ENCODE results near the gene BMPR1A. TPM values are rescaled to one million over a fixed set of nuclear protein-coding genes. Genes with fewer than 3 reads are reported as not detected.
A peak's percentile ranks its signal among the peaks of the same experiment; 100 is the strongest.

BMPR1A gene
- total RNA-seq, 1 experiment from 2014 or later = 42.6 TPM

- no peak for TF ChIP-seq CTCF (IDR thresholded peaks at IDR 0.05 in 2 of 3, conservative IDR thresholded peaks at IDR 0.05 in 1 of 3; ENCODE audit: borderline replicate concordance in 1 of 3, insufficient read depth in 1 of 3, low read depth in 2 of 3, low read length in 2 of 3)
- no peak for TF ChIP-seq RAD21 (IDR thresholded peaks at IDR 0.05; ENCODE audit: low read depth)
- TF ChIP-seq ZBTB33 (IDR thresholded peaks at IDR 0.05; ENCODE audit: extremely low read depth, insufficient replicate concordance, low read length) = no peak
Observed at GRCh38 chr10:86708783-86709380, 47.5 kb upstream of the BMPR1A start (continued).

GRCh38 chr10:86709396-86710185 is 46.8 kb upstream of the BMPR1A start:
- BruUV-seq (replicated peaks) = no TSS peak
- peak overlapping the region; percentile 99; the same call in 1 of the 2 replicates for H3K4me2 ChIP-seq (ENCODE audit: low read length)
- H3K9me2 ChIP-seq (ENCODE audit: insufficient read depth) = no peaks in the 10 kb centered on the region
- H3K4me1 ChIP-seq (ENCODE audit: control insufficient read depth in 1 of 2, insufficient read depth in 2 of 2, low read length in 2 of 2) = peaks cover 8 to 19% of the 10 kb centered on the region in 2 experiments; a peak in 3 of 4 replicates
- CTCF ChIA-PET = no interaction called here
- H3K4me3 ChIP-seq (replicated peaks in 1 of 2; ENCODE audit: low read depth in 1 of 2, low read length in 2 of 2) = no peak overlapping the region
- H4K20me1 ChIP-seq (ENCODE audit: insufficient read depth) = no peaks in the 10 kb centered on the region
- POLR2A ChIA-PET = no interaction called here
- ATAC-seq (no peak), DNase-seq (ENCODE audit: low read depth, low spot score) (no peak)
- no peaks in the 10 kb centered on the region for H3K79me2 ChIP-seq (ENCODE audit: insufficient read depth, low read length)
- intact Hi-C loops (cut with micrococcal nuclease) = loop anchor here (1.0 to 5.0 kb wide), 3 partner anchors 47 to 253 kb away; partner anchors contain the start of gene BMPR1A
- H3K9me3 ChIP-seq (ENCODE audit: control insufficient read depth in 1 of 2, insufficient read depth in 1 of 2, low read depth in 1 of 2, low read length in 2 of 2) = no peaks in the 10 kb centered on the region
- H3K27me3 ChIP-seq (ENCODE audit: insufficient read depth, low read length) = no peaks in the 10 kb centered on the region
- H3K36me3 ChIP-seq (ENCODE audit: control insufficient read depth in 1 of 2, insufficient read depth in 2 of 2, low read length in 2 of 2) = no peaks in the 10 kb centered on the region
- H3K27ac ChIP-seq (ENCODE audit: low read depth, low read length) = no peak overlapping the region
- no peak overlapping the region for H2AFZ ChIP-seq (ENCODE audit: low read depth, low read length, poor library complexity, severe bottlenecking)
- H3K9ac ChIP-seq (ENCODE audit: low read length) = no peak overlapping the region
- no peak for TF ChIP-seq EZH2phosphoT487 (IDR thresholded peaks at IDR 0.05; ENCODE audit: borderline replicate concordance)
- no peak for TF ChIP-seq POLR2A (IDR thresholded peaks at IDR 0.05; ENCODE audit: borderline replicate concordance, extremely low read depth, insufficient read depth, insufficient read length)
- TF ChIP-seq SIN3A (IDR thresholded peaks at IDR 0.05; ENCODE audit: low read depth) = no peak
- TF ChIP-seq FOSL1 (IDR thresholded peaks at IDR 0.05; ENCODE audit: low read depth) = no peak
- TF ChIP-seq MAX (IDR thresholded peaks at IDR 0.05) = no peak
- TF ChIP-seq SRF (IDR thresholded peaks at IDR 0.05; ENCODE audit: low read depth) = no peak
- no peak for TF ChIP-seq TCF7L2 (IDR thresholded peaks at IDR 0.05; ENCODE audit: borderline replicate concordance, extremely low read depth, insufficient read depth, insufficient read length)
- RAD21 ChIA-PET (ENCODE audit: low non-redundant PET in 1 of 2, low total read pairs in 2 of 2, uncharacterized antibody in 2 of 2, unreplicated experiment in 2 of 2) = no interaction called here
